ENCODE measurements around the gene GLP1R.

Gene GLP1R

DNA sequence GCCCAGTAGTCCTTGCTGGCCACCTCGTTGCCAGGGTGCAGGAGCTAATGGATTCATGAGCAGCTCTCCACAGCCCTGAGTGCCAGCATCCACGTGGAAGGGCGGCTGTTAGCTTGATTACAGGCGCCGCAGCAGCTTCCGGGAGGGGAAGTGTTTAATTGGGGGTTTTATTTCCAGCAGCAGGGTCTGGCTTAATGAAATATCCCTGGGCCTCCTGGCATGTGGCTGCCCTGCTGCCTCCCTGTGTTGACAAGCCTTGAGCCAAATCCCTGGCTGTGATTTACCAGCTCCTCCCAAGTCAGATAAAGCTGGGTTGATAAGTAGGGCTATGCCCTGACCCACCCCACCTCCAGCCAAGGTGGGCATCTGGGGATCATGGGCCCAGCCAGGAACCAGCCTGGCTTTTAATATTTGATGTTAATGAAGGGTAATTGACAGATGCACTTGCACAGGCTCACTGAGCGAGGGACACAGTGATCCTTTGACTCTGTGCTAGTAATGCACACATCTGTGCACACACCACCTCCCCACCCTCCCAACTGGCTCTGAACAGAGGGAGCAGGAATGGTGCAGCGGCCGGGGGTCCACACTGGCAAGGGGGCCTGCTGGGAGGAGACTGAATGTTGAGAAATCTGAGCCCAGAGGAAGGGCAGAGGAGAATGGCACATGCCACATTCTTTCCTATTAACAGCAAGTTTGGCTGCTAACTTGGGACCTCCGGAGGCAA, 13.6 kb downstream of the GLP1R start:
- TF ChIP-seq CTCF (IDR thresholded peaks at IDR 0.05; ENCODE audit: borderline replicate concordance, insufficient read depth, low read depth, low read length), result no peak
- H3K4me3 ChIP-seq (ENCODE audit: low read depth, low read length), result no peak overlapping the region

DNA sequence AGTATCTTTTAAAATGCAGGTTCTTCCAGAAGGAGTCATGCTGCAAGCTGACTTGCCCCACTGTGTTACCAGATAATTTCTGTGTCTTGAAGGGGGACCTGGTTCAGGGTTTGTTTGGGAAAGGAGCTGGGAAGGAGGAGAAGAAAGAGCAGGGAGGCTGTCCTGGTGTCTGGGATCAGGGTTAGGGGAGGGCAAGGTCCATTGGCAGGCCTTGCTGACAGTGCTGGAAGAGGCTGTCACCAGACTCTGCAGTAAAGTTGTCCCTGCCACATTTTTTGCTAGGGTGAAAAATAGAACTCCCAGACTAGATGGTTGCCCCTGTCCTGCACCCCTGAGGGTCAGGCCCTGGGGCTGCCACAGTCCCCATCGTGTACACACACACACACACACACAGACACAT, 14.9 kb downstream of the GLP1R start:
- TF ChIP-seq CTCF (IDR thresholded peaks at IDR 0.05; ENCODE audit: borderline replicate concordance, insufficient read depth, low read depth, low read length), result no peak
- no peak overlapping the region for H3K4me3 ChIP-seq (ENCODE audit: low read depth, low read length)

- no peak overlapping the region for H3K4me3 ChIP-seq (ENCODE audit: low read depth, low read length)
- TF ChIP-seq CTCF (IDR thresholded peaks at IDR 0.05; ENCODE audit: borderline replicate concordance, insufficient read depth, low read depth, low read length), result no peak
Measured at GRCh38 chr6:39065561-39065960, 17.0 kb downstream of the GLP1R start.

GRCh38 chr6:39068391-39068790, 19.8 kb downstream of the GLP1R start:
- no peak for TF ChIP-seq CTCF (IDR thresholded peaks at IDR 0.05; ENCODE audit: borderline replicate concordance, insufficient read depth, low read depth, low read length)
- H3K4me3 ChIP-seq (ENCODE audit: low read depth, low read length), result no peak overlapping the region

DNA sequence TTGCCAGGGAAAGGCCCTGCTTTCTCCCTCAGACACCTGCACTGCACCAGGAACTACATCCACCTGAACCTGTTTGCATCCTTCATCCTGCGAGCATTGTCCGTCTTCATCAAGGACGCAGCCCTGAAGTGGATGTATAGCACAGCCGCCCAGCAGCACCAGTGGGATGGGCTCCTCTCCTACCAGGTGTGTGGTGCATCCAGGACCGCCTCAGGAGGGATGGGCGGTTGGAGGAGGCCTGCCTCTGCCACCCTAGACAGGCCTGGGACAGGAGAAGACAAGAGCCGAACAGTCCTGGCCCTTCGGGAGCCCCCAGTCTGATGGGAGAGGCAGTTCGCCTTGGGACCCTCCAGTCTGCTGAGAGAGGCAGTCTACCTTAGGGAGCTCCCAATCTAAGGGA, 24.2 kb downstream of the GLP1R start:
- no peak for TF ChIP-seq CTCF (IDR thresholded peaks at IDR 0.05; ENCODE audit: borderline replicate concordance, insufficient read depth, low read depth, low read length)
- no peak overlapping the region for H3K4me3 ChIP-seq (ENCODE audit: low read depth, low read length)

GRCh38 chr6:39073471-39074355, 25.1 kb downstream of the GLP1R start:
- H3K4me3 ChIP-seq (ENCODE audit: low read depth, low read length), result no peak overlapping the region
- TF ChIP-seq CTCF (IDR thresholded peaks at IDR 0.05; ENCODE audit: borderline replicate concordance, insufficient read depth, low read depth, low read length), result no peak

All from GM12875 (cell line).